B cell (primary cell): ENCODE data around the gene VIPR2. TPM values are rescaled to one million over a fixed set of nuclear protein-coding genes. Genes with fewer than 3 reads are reported as not detected.
"Not testable (repeated sequence)": the region's sequence is repeated elsewhere in the genome, so short reads cannot be mapped to it uniquely, and the experiment has no call there.

Experiments
- ATAC-seq: fragments of 200-7000 bp; cut with Tn5 transposase; one replicate; pipeline ENCODE4 v1.10.0; 2021; ENCODE audit warnings: low read depth, mild to moderate bottlenecking, moderate number of reproducible peaks, moderate library complexity
- CTCF ChIA-PET: fragments of 350-600 bp; sonication (Branson Sonifier 250); formaldehyde crosslinking; loops from one replicate; lab custom pipeline; 2021; ENCODE audit warnings: antibody characterized with exemption, inconsistent platforms; lab: Charles Lee
- POLR2A ChIA-PET: fragments of 350-600 bp; sonication (Branson Sonifier 250); formaldehyde crosslinking; loops from one replicate; lab custom pipeline; 2021; ENCODE audit warnings: antibody characterized with exemption; lab: Charles Lee
- DNase-seq: peaks from one replicate; pipeline ENCODE4 v3.0.0; 2013
- H2AFZ ChIP-seq: 2 replicates; pipeline ENCODE4 v1.6.1; 2012; ENCODE audit warnings: mild to moderate bottlenecking, low read depth, low read length; ENCODE audit not compliant: insufficient read depth, poor library complexity, severe bottlenecking
- H3K27ac ChIP-seq, 2 donors: 1 replicate in 1 of 2; 2 replicates in 1 of 2; pipeline ENCODE4 v1.5.1; 2012 to 2013; ENCODE audit warnings: low read length in 2 of 2, mild to moderate bottlenecking in 2 of 2, moderate library complexity in 1 of 2
- H3K27me3 ChIP-seq, 4 experiments: fragments of 200-600 bp in 1 of 4; sonication (generic) in 1 of 4; replicated peaks in 1 of 4; 1 replicate in 2 of 4; 2 replicates in 2 of 4; pipeline versions ENCODE4 v1.6.1 to v1.7.0; 2013 to 2016; ENCODE audit warnings: low read length in 3 of 4, mild to moderate bottlenecking in 2 of 4, mixed read lengths in 1 of 4, moderate library complexity in 1 of 4; ENCODE audit not compliant: insufficient read depth in 4 of 4, control insufficient read depth in 3 of 4; ENCODE audit errors: control extremely low read depth in 1 of 4
- H3K36me3 ChIP-seq, 2 experiments: replicated peaks in 1 of 2; 1 replicate in 1 of 2; 2 replicates in 1 of 2; pipeline versions ENCODE4 v1.6.1 to v1.7.1; 2013; ENCODE audit warnings: low read length in 1 of 2; ENCODE audit not compliant: insufficient read depth in 2 of 2, control insufficient read depth in 1 of 2; ENCODE audit errors: control extremely low read depth in 1 of 2, extremely low read depth in 1 of 2
- H3K4me1 ChIP-seq, 2 donors: fragments of 200-600 bp in 1 of 2; sonication (generic) in 1 of 2; 1 replicate in 1 of 2; 2 replicates in 1 of 2; pipeline versions ENCODE4 v1.5.1 to v1.6.1; 2013 to 2017; ENCODE audit warnings: low read length in 2 of 2; ENCODE audit not compliant: control insufficient read depth in 2 of 2, insufficient read depth in 2 of 2
- H3K4me2 ChIP-seq: replicated peaks from 2 replicates; pipeline ENCODE3; 2012; ENCODE audit warnings: mild to moderate bottlenecking, low read depth, low read length; ENCODE audit not compliant: poor library complexity, severe bottlenecking
- H3K4me3 ChIP-seq, 5 experiments: fragments of 200-600 bp in 1 of 5; sonication (generic) in 1 of 5; 1 replicate in 3 of 5; 2 replicates in 2 of 5; pipeline versions ENCODE4 v1.5.1 to v1.7.0; 2011 to 2016; ENCODE audit warnings: low read length in 4 of 5, mild to moderate bottlenecking in 4 of 5, low read depth in 2 of 5, control low read depth in 1 of 5, moderate library complexity in 1 of 5; ENCODE audit not compliant: insufficient read depth in 1 of 5; ENCODE audit errors: control extremely low read depth in 1 of 5, extremely low read depth in 1 of 5
- H3K79me2 ChIP-seq: fragments of 200-600 bp; sonication (generic); one replicate; pipeline ENCODE4 v1.6.0; 2016; ENCODE audit warnings: low read length; ENCODE audit not compliant: control insufficient read depth, insufficient read depth
- H3K9ac ChIP-seq: fragments of 200-600 bp; sonication (generic); 2 replicates; pipeline ENCODE4 v1.6.1; 2017; ENCODE audit warnings: mild to moderate bottlenecking, low read length, moderate library complexity
- H3K9me3 ChIP-seq, 3 donors: one replicate each; pipeline versions ENCODE4 v1.6.1 to v1.7.1; 2013; ENCODE audit warnings: low read length in 2 of 3; ENCODE audit not compliant: control insufficient read depth in 2 of 3, insufficient read depth in 1 of 3; ENCODE audit errors: control extremely low read depth in 1 of 3
- H4K20me1 ChIP-seq: 2 replicates; pipeline ENCODE4 v1.6.0; 2012; ENCODE audit warnings: mild to moderate bottlenecking, low read length; ENCODE audit not compliant: insufficient read depth, control insufficient read depth, poor library complexity, severe bottlenecking
- H3K27ac Mint-ChIP-seq: one replicate; pipeline ENCODE4 v1.8.0; 2021; ENCODE audit warnings: mixed read lengths
- H3K27me3 Mint-ChIP-seq: one replicate; pipeline ENCODE4 v1.8.0; 2021; ENCODE audit warnings: mixed read lengths
- H3K4me1 Mint-ChIP-seq: one replicate; pipeline ENCODE4 v1.8.0; 2021; ENCODE audit warnings: mixed read lengths
- H3K4me3 Mint-ChIP-seq: one replicate; pipeline ENCODE4 v1.8.0; 2021; ENCODE audit warnings: mixed read lengths
- H3K9me3 Mint-ChIP-seq: one replicate; pipeline ENCODE4 v1.8.0; 2022; ENCODE audit warnings: mixed read lengths; ENCODE audit not compliant: insufficient read depth
- CTCF ChIP-seq: fragments of 200-600 bp; IDR thresholded peaks from one replicate; pipeline ENCODE4 v1.8.0; 2022; ENCODE audit warnings: antibody characterized with exemption, mild to moderate bottlenecking
- EZH2 ChIP-seq: IDR thresholded peaks from 2 replicates; pipeline ENCODE4 v1.6.1; 2012; ENCODE audit warnings: borderline replicate concordance, low read depth, mild to moderate bottlenecking, moderate library complexity, low read length; ENCODE audit not compliant: insufficient read depth, poor library complexity, severe bottlenecking
- WGBS: methylation state at CpG from one replicate; pipeline ENCODE4 v1.1.5; 2013; ENCODE audit warnings: missing lambda C conversion rate; ENCODE audit not compliant: insufficient coverage; 5-methylcytosine and 5-hydroxymethylcytosine counted together
- intact Hi-C: fragments of 100-400 bp; cut with micrococcal nuclease; formaldehyde crosslinking; loops from one replicate; pipeline ENCODE4 v1.10.0; 2022
- polyA plus RNA-seq: library from polyadenylated mRNA; depleted of rRNA; stranded (reverse); fragments of >200 nt; gene quantifications from 2 replicates; pipeline ENCODE4 v1.2.3, GENCODE V29; 2012
- total RNA-seq, 2 donors: library from RNA; stranded (reverse); fragments of 120-200 nt in 1 of 2; gene quantifications; 1 replicate in 1 of 2; 2 replicates in 1 of 2; pipeline versions ENCODE4 v1.2.3 to v1.2.4, GENCODE V29; 2013 to 2022

Gene VIPR2
- total and polyA plus RNA-seq, 2 donors (not counting 1 experiment from before 2014, with no cell fraction given) = not detected

GRCh38 chr7:158987691-158988090 lies 157.0 kb downstream of the VIPR2 start:
- H3K27ac Mint-ChIP-seq = no peak overlapping the region
- Histone ChIP-seq H3K9ac (no peak overlapping the region), H3K4me1 (peaks cover 0 to 1% of the 10 kb centered on the region in 2 donors), H4K20me1 (no peaks in the 10 kb centered on the region), H3K4me3 (no peak overlapping the region), H3K27ac (no peak overlapping the region), H3K79me2 (no peaks in the 10 kb centered on the region), H3K9me3 (peaks cover 1 to 21% (median 13%) of the 10 kb centered on the region in 3 donors), H2AFZ (no peak overlapping the region), H3K27me3 (no peaks in the 10 kb centered on the region), H3K36me3 (no peaks in the 10 kb centered on the region), H3K4me2 (no peak overlapping the region)
- ChIA-PET POLR2A (no interaction called here), CTCF (no interaction called here)
- ATAC-seq (no peak), DNase-seq (no peak)
- WGBS = 0% methylated on average over 1 of the region's 1 CpG
- H3K4me3 Mint-ChIP-seq = no peak overlapping the region
- intact Hi-C loops = no loop called here
- no peaks in the 10 kb centered on the region for H3K4me1 Mint-ChIP-seq
- TF ChIP-seq CTCF = no peak
- TF ChIP-seq EZH2 = no peak
- peaks cover 16% of the 10 kb centered on the region for H3K27me3 Mint-ChIP-seq
- no peaks in the 10 kb centered on the region for H3K9me3 Mint-ChIP-seq

DNA sequence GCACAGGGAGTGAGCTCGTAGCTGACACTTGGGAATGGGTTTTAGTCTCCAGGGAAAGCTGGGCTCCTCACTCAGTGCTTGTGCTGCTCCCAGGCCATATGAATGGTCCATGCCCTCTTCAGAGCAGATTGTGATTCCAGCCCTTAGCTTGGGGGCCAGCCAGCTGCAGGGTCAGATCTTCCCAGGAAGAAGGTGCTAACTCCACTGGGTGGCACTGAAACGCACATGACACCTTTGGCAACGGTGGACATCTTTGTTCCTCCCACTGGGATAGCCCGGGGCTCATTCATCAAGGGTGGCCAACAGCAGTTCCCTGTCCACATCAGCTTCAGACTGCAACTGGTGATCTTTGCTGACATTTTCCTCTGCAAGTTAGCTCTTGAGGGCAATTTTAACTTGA lies 159.1 kb downstream of the VIPR2 start:
- ChIA-PET POLR2A (no interaction called here), CTCF (interaction anchor here (1.5 kb wide), 1 partner anchor 8 kb away, joined by 4 read pairs; no protein-coding TSS in a partner anchor)
- H3K79me2 ChIP-seq = no peaks in the 10 kb centered on the region
- TF ChIP-seq CTCF (no peak), EZH2 (no peak)
- Mint-ChIP-seq H3K27ac (no peak overlapping the region), H3K9me3 (no peaks in the 10 kb centered on the region), H3K4me1 (no peaks in the 10 kb centered on the region), H3K4me3 (no peak overlapping the region), H3K27me3 (peaks cover 2% of the 10 kb centered on the region)
- DNase-seq = no peak
- no peak overlapping the region for H3K4me3 ChIP-seq
- no peak overlapping the region for H3K9ac ChIP-seq
- H3K4me1 ChIP-seq = no peaks in the 10 kb centered on the region
- H2AFZ ChIP-seq = no peak overlapping the region
- no peaks in the 10 kb centered on the region for H4K20me1 ChIP-seq
- H3K27ac ChIP-seq = no peak overlapping the region
- intact Hi-C loops = no loop called here
- H3K36me3 ChIP-seq = no peaks in the 10 kb centered on the region
- no peak for ATAC-seq
- H3K9me3 ChIP-seq = peaks cover 1 to 42% (median 28%) of the 10 kb centered on the region in 3 donors
- H3K4me2 ChIP-seq = no peak overlapping the region
- H3K27me3 ChIP-seq = no peaks in the 10 kb centered on the region
- 78% methylated on average over 4 of the region's 4 CpGs for WGBS

GRCh38 chr7:158984007-158984406 lies 160.7 kb downstream of the VIPR2 start:
- H3K4me1 ChIP-seq, ATAC-seq, H3K4me3 ChIP-seq, intact Hi-C loops, H3K27ac ChIP-seq, H3K27me3 ChIP-seq, H3K4me3 Mint-ChIP-seq, H3K4me2 ChIP-seq, H4K20me1 ChIP-seq, CTCF ChIA-PET, H3K27ac Mint-ChIP-seq, H3K79me2 ChIP-seq, H3K9ac ChIP-seq, H3K27me3 Mint-ChIP-seq, H3K36me3 ChIP-seq, H3K4me1 Mint-ChIP-seq, POLR2A ChIA-PET, H3K9me3 Mint-ChIP-seq, DNase-seq, H2AFZ ChIP-seq: not testable (repeated sequence)
- 100% methylated on average over 1 of the region's 2 CpGs for WGBS
- peaks cover 1 to 53% (median 28%) of the 10 kb centered on the region in 3 donors for H3K9me3 ChIP-seq
